NCI-H2171 (cell line): ENCODE measurements around the gene DYNAP.
A peak's percentile ranks its signal among the peaks of the same experiment; 100 is the strongest.

ENCODE experiments used
- DNase-seq: peaks from one replicate; lab custom pipeline; 2025; lab: John Stamatoyannopoulos, UW

Gene DYNAP

GRCh38 chr18:54590945-54591344 is at the start of gene DYNAP:
Gene DYNAP, plus strand, starts transcription at chr18:54591245. Its CDS starts 38 bp downstream, at chr18:54591283.
- no peak for DNase-seq

- DNase-seq = no peak
Measured at GRCh38 chr18:54551590-54551989, 39.5 kb upstream of the DYNAP start.

- no peak for DNase-seq
Measured at GRCh38 chr18:54555286-54555685, 35.8 kb upstream of the DYNAP start.

GRCh38 chr18:54555996-54556395 is 35.0 kb upstream of the DYNAP start:
- no peak for DNase-seq

GRCh38 chr18:54557958-54558357 is 33.1 kb upstream of the DYNAP start:
- no peak for DNase-seq

- DNase-seq = peak; percentile 7
Measured at GRCh38 chr18:54558609-54559585, 32.1 kb upstream of the DYNAP start.

- DNase-seq = no peak
Measured at GRCh38 chr18:54561706-54562267, 29.3 kb upstream of the DYNAP start.

GRCh38 chr18:54580202-54580729 is 10.8 kb upstream of the DYNAP start:
- DNase-seq = no peak

- DNase-seq = no peak
Measured at GRCh38 chr18:54584065-54584464, 7.0 kb upstream of the DYNAP start.

GRCh38 chr18:54585743-54586142 is 5.3 kb upstream of the DYNAP start:
- no peak for DNase-seq

- DNase-seq = no peak
Measured at GRCh38 chr18:54604211-54604610, 13.2 kb downstream of the DYNAP start.

- DNase-seq = no peak
Measured at GRCh38 chr18:54606835-54607212, 15.8 kb downstream of the DYNAP start.

GRCh38 chr18:54607213-54608027 is 16.4 kb downstream of the DYNAP start:
- no peak for DNase-seq

- DNase-seq = no peak
Measured at GRCh38 chr18:54608028-54608642, 17.1 kb downstream of the DYNAP start.

GRCh38 chr18:54611816-54612215 is 20.8 kb downstream of the DYNAP start:
- no peak for DNase-seq

- DNase-seq = no peak
Measured at GRCh38 chr18:54612237-54612636, 21.2 kb downstream of the DYNAP start.

GRCh38 chr18:54613174-54613573 is 22.1 kb downstream of the DYNAP start:
- DNase-seq = no peak

GRCh38 chr18:54616220-54616848 is 25.3 kb downstream of the DYNAP start:
- no peak for DNase-seq

- DNase-seq = no peak
Measured at GRCh38 chr18:54622084-54622483, 31.0 kb downstream of the DYNAP start.

GRCh38 chr18:54626779-54627178 is 35.7 kb downstream of the DYNAP start:
- no peak for DNase-seq

- DNase-seq = no peak
Measured at GRCh38 chr18:54630963-54631362, 39.9 kb downstream of the DYNAP start.
